Memory B cell (primary cell): ENCODE data around the gene ATF6.
"Not testable (repeated sequence)": the region's sequence is repeated elsewhere in the genome, so short reads cannot be mapped to it uniquely, and the experiment has no call there.

Experiments used
- ATAC-seq: fragments of 150-1000 bp; cut with Tn5 transposase; 2 replicates; pipeline ENCODE4 v1.10.0; 2021; ENCODE audit warnings: low read depth, mild to moderate bottlenecking, moderate library complexity
- DNase-seq, 2 donors: peaks; one replicate each; pipeline ENCODE4 v3.0.0; 2022; ENCODE audit warnings: low spot score in 2 of 2
- H3K27ac Mint-ChIP-seq: one replicate; pipeline ENCODE4 v1.8.0; 2022; ENCODE audit warnings: mild to moderate bottlenecking, moderate library complexity, mixed read lengths
- H3K27me3 Mint-ChIP-seq: one replicate; pipeline ENCODE4 v1.8.0; 2022; ENCODE audit warnings: mixed read lengths
- H3K36me3 Mint-ChIP-seq: one replicate; pipeline ENCODE4 v1.8.0; 2022; ENCODE audit warnings: mild to moderate bottlenecking, mixed read lengths
- H3K4me1 Mint-ChIP-seq: one replicate; pipeline ENCODE4 v1.8.0; 2022; ENCODE audit warnings: mixed read lengths
- H3K4me3 Mint-ChIP-seq: one replicate; pipeline ENCODE4 v1.8.0; 2022; ENCODE audit warnings: mild to moderate bottlenecking, moderate library complexity, mixed read lengths
- H3K9me3 Mint-ChIP-seq: one replicate; pipeline ENCODE4 v1.8.0; 2022; ENCODE audit warnings: mixed read lengths

Gene ATF6

GRCh38 chr1:161781995-161782394, 15.9 kb downstream of the ATF6 start:
- ATAC-seq (no peak), DNase-seq (no peak)
- Mint-ChIP-seq H3K27ac (no peak overlapping the region), H3K36me3 (peaks cover 30% of the 10 kb centered on the region), H3K27me3 (no peaks in the 10 kb centered on the region), H3K9me3 (no peaks in the 10 kb centered on the region), H3K4me3 (no peak overlapping the region), H3K4me1 (peaks cover 7% of the 10 kb centered on the region)

GRCh38 chr1:161782886-161783285, 16.8 kb downstream of the ATF6 start:
- peaks cover 34% of the 10 kb centered on the region for H3K36me3 Mint-ChIP-seq
- ATAC-seq: no peak

GRCh38 chr1:161784968-161785367, 18.8 kb downstream of the ATF6 start:
- H3K4me3 Mint-ChIP-seq: no peak overlapping the region
- H3K27ac Mint-ChIP-seq: peak overlapping the region; percentile 0
- peaks cover 39% of the 10 kb centered on the region for H3K36me3 Mint-ChIP-seq
- DNase-seq (no peak), ATAC-seq (no peak)
- H3K27me3 Mint-ChIP-seq: no peaks in the 10 kb centered on the region
- no peaks in the 10 kb centered on the region for H3K4me1 Mint-ChIP-seq
- no peaks in the 10 kb centered on the region for H3K9me3 Mint-ChIP-seq

More at GRCh38 chr1:161782886-161783285, 16.8 kb downstream of the ATF6 start:
- no peaks in the 10 kb centered on the region for H3K9me3 Mint-ChIP-seq
- DNase-seq: no peak
- peaks cover 3% of the 10 kb centered on the region for H3K4me1 Mint-ChIP-seq
- H3K27ac Mint-ChIP-seq: peak overlapping the region; percentile 71
- no peaks in the 10 kb centered on the region for H3K27me3 Mint-ChIP-seq
- no peak overlapping the region for H3K4me3 Mint-ChIP-seq

GRCh38 chr1:161787355-161787754, 21.2 kb downstream of the ATF6 start:
- H3K4me1 Mint-ChIP-seq: no peaks in the 10 kb centered on the region
- peak overlapping the region; percentile 54 for H3K27ac Mint-ChIP-seq
- H3K36me3 Mint-ChIP-seq: peaks cover 46% of the 10 kb centered on the region
- no peaks in the 10 kb centered on the region for H3K27me3 Mint-ChIP-seq
- ATAC-seq (no peak), DNase-seq (no peak)
- no peak overlapping the region for H3K4me3 Mint-ChIP-seq
- no peaks in the 10 kb centered on the region for H3K9me3 Mint-ChIP-seq

- Mint-ChIP-seq H3K27ac (no peak overlapping the region), H3K4me3 (no peak overlapping the region)
- no peak for ATAC-seq
These were observed 24.6 kb downstream of the ATF6 start for GRCh38 chr1:161790587-161791317.

GRCh38 chr1:161791904-161792655, 26.0 kb downstream of the ATF6 start:
- H3K4me3 Mint-ChIP-seq: no peak overlapping the region
- H3K9me3 Mint-ChIP-seq: no peaks in the 10 kb centered on the region
- H3K27me3 Mint-ChIP-seq: no peaks in the 10 kb centered on the region
- no peak overlapping the region for H3K27ac Mint-ChIP-seq
- no peaks in the 10 kb centered on the region for H3K4me1 Mint-ChIP-seq
- ATAC-seq (no peak), DNase-seq (no peak)
- H3K36me3 Mint-ChIP-seq: peaks cover 33% of the 10 kb centered on the region

More at GRCh38 chr1:161790587-161791317, 24.6 kb downstream of the ATF6 start:
- DNase-seq: no peak
- no peaks in the 10 kb centered on the region for H3K9me3 Mint-ChIP-seq
- H3K4me1 Mint-ChIP-seq: no peaks in the 10 kb centered on the region
- H3K36me3 Mint-ChIP-seq: peaks cover 40% of the 10 kb centered on the region
- H3K27me3 Mint-ChIP-seq: no peaks in the 10 kb centered on the region

GRCh38 chr1:161792740-161793139, 26.6 kb downstream of the ATF6 start:
- ATAC-seq: peak; percentile 42
- H3K36me3 Mint-ChIP-seq: peaks cover 35% of the 10 kb centered on the region
- no peak for DNase-seq
- H3K4me1 Mint-ChIP-seq: no peaks in the 10 kb centered on the region
- H3K9me3 Mint-ChIP-seq: no peaks in the 10 kb centered on the region
- no peak overlapping the region for H3K4me3 Mint-ChIP-seq
- H3K27ac Mint-ChIP-seq: peak overlapping the region; percentile 62
- H3K27me3 Mint-ChIP-seq: no peaks in the 10 kb centered on the region

- no peaks in the 10 kb centered on the region for H3K9me3 Mint-ChIP-seq
- H3K4me3 Mint-ChIP-seq: no peak overlapping the region
- no peaks in the 10 kb centered on the region for H3K27me3 Mint-ChIP-seq
- DNase-seq (no peak), ATAC-seq (no peak)
- H3K36me3 Mint-ChIP-seq: peaks cover 33% of the 10 kb centered on the region
- H3K27ac Mint-ChIP-seq: no peak overlapping the region
- peaks cover 2% of the 10 kb centered on the region for H3K4me1 Mint-ChIP-seq
These were observed 33.7 kb downstream of the ATF6 start for GRCh38 chr1:161799792-161800191.

GRCh38 chr1:161801955-161802354, 35.8 kb downstream of the ATF6 start:
- Mint-ChIP-seq H3K27me3 (no peaks in the 10 kb centered on the region), H3K27ac (peak overlapping the region; percentile 62), H3K4me3 (no peak overlapping the region), H3K9me3 (no peaks in the 10 kb centered on the region), H3K4me1 (peaks cover 4% of the 10 kb centered on the region), H3K36me3 (peaks cover 43% of the 10 kb centered on the region)
- ATAC-seq (no peak), DNase-seq (no peak)

- Mint-ChIP-seq H3K27ac (peak overlapping the region; percentile 19), H3K27me3 (no peaks in the 10 kb centered on the region), H3K9me3 (no peaks in the 10 kb centered on the region), H3K4me3 (no peak overlapping the region), H3K36me3 (peaks cover 34% of the 10 kb centered on the region), H3K4me1 (peaks cover 7% of the 10 kb centered on the region)
- no peak for ATAC-seq
- DNase-seq: no peak
These were observed 37.1 kb downstream of the ATF6 start for GRCh38 chr1:161803181-161803580.

- no peaks in the 10 kb centered on the region for H3K27me3 Mint-ChIP-seq
- H3K4me3 Mint-ChIP-seq: no peak overlapping the region
- peaks cover 7% of the 10 kb centered on the region for H3K4me1 Mint-ChIP-seq
- ATAC-seq (no peak), DNase-seq (no peak)
- peaks cover 2% of the 10 kb centered on the region for H3K9me3 Mint-ChIP-seq
- H3K27ac Mint-ChIP-seq: peak overlapping the region; percentile 56
- H3K36me3 Mint-ChIP-seq: peaks cover 45% of the 10 kb centered on the region
These were observed 39.5 kb downstream of the ATF6 start for GRCh38 chr1:161805399-161806197.

- DNase-seq, H3K27me3 Mint-ChIP-seq, H3K9me3 Mint-ChIP-seq, H3K27ac Mint-ChIP-seq, ATAC-seq, H3K4me1 Mint-ChIP-seq, H3K4me3 Mint-ChIP-seq: not testable (repeated sequence)
- H3K36me3 Mint-ChIP-seq: peaks cover 47% of the 10 kb centered on the region
These were observed 43.1 kb downstream of the ATF6 start for GRCh38 chr1:161809202-161809601.

- not testable (repeated sequence) for H3K9me3 Mint-ChIP-seq, ATAC-seq, H3K27ac Mint-ChIP-seq, H3K4me3 Mint-ChIP-seq, H3K27me3 Mint-ChIP-seq, H3K4me1 Mint-ChIP-seq, DNase-seq
- H3K36me3 Mint-ChIP-seq: peaks cover 46% of the 10 kb centered on the region
These were observed 43.5 kb downstream of the ATF6 start for GRCh38 chr1:161809656-161810055.

- H3K4me3 Mint-ChIP-seq: no peak overlapping the region
- no peak overlapping the region for H3K27ac Mint-ChIP-seq
- ATAC-seq: no peak
These were observed 44.7 kb downstream of the ATF6 start for GRCh38 chr1:161810780-161811179.

More at GRCh38 chr1:161810780-161811179, 44.7 kb downstream of the ATF6 start:
- DNase-seq: no peak
- Mint-ChIP-seq H3K36me3 (peaks cover 48% of the 10 kb centered on the region), H3K27me3 (no peaks in the 10 kb centered on the region), H3K9me3 (peaks cover 4% of the 10 kb centered on the region), H3K4me1 (peaks cover 5% of the 10 kb centered on the region)
